PC-9 (cell line): ENCODE data around the gene PHF21A. TPM values are rescaled to one million over a fixed set of nuclear protein-coding genes. Genes with fewer than 3 reads are reported as not detected.

Source experiments
- BruUV-seq: library from RNA; stranded (reverse); fragments of 400-500 nt; replicated peaks from 2 replicates; lab custom pipeline; 2021; lab: Mats Ljungman, UMichigan
- CTCF ChIA-PET: fragments of 300-600 bp; sonication (Branson Sonifier 250); formaldehyde crosslinking; loops from one replicate; lab custom pipeline; 2022; ENCODE audit warnings: antibody characterized with exemption; lab: Charles Lee
- POLR2A ChIA-PET: fragments of 300-600 bp; sonication (Branson Sonifier 250); formaldehyde crosslinking; loops from one replicate; lab custom pipeline; 2022; ENCODE audit warnings: antibody characterized with exemption; ENCODE audit not compliant: unreplicated experiment; lab: Charles Lee
- DNase-seq, 2 experiments: peaks; one replicate each; pipeline versions ENCODE4 v3.0.0 to v3.0.0-alpha.2; 2015 to 2022; ENCODE audit warnings: mixed read lengths in 1 of 2
- H2AFZ ChIP-seq: fragments of 200-600 bp; sonication (generic); 2 replicates; pipeline ENCODE4 v1.8.1; 2017; ENCODE audit warnings: antibody characterized with exemption
- H3F3A ChIP-seq: fragments of 200-600 bp; sonication (generic); 2 replicates; pipeline ENCODE4 v1.8.1; 2017; ENCODE audit warnings: antibody characterized with exemption, mild to moderate bottlenecking, low read depth; ENCODE audit not compliant: insufficient read depth
- H3K27ac ChIP-seq: fragments of 200-600 bp; sonication (generic); 2 replicates; pipeline ENCODE4 v1.6.1; 2016; ENCODE audit warnings: mixed run types
- H3K27me3 ChIP-seq: fragments of 200-600 bp; sonication (generic); 2 replicates; pipeline ENCODE4 v1.6.1; 2016; ENCODE audit warnings: low read depth, mixed run types; ENCODE audit not compliant: insufficient read depth
- H3K36me3 ChIP-seq: fragments of 200-600 bp; sonication (generic); 2 replicates; pipeline ENCODE4 v1.6.1; 2016; ENCODE audit warnings: low read depth, mixed run types
- H3K4me1 ChIP-seq: fragments of 200-600 bp; sonication (generic); replicated peaks from 2 replicates; pipeline ENCODE4 v1.6.1; 2016; ENCODE audit warnings: mixed run types; ENCODE audit not compliant: insufficient read depth
- H3K4me2 ChIP-seq: fragments of 200-600 bp; sonication (generic); 2 replicates; pipeline ENCODE4 v1.6.1; 2017; ENCODE audit warnings: mixed run types
- H3K4me3 ChIP-seq: fragments of 200-600 bp; sonication (generic); 2 replicates; pipeline ENCODE4 v1.6.1; 2016; ENCODE audit warnings: mixed run types
- H3K79me2 ChIP-seq: fragments of 200-600 bp; sonication (generic); 2 replicates; pipeline ENCODE4 v1.6.1; 2017; ENCODE audit warnings: low read depth, mixed run types
- H3K9me2 ChIP-seq: fragments of 200-600 bp; sonication (generic); 2 replicates; pipeline ENCODE4 v1.8.1; 2017; ENCODE audit warnings: mild to moderate bottlenecking; ENCODE audit not compliant: insufficient read depth
- H3K9me3 ChIP-seq: fragments of 200-600 bp; sonication (generic); 2 replicates; pipeline ENCODE4 v1.8.1; 2016; ENCODE audit warnings: low read depth; ENCODE audit not compliant: insufficient read depth
- H4K20me1 ChIP-seq: fragments of 200-600 bp; sonication (generic); 2 replicates; pipeline ENCODE4 v1.8.1; 2017; ENCODE audit not compliant: insufficient read depth
- CTCF ChIP-seq: fragments of 200-600 bp; sonication (generic); conservative IDR thresholded peaks from 2 replicates; pipeline ENCODE4 v1.6.1; 2017; ENCODE audit warnings: mixed run types, antibody characterized with exemption, mild to moderate bottlenecking, moderate library complexity
- EZH2 ChIP-seq: fragments of 200-600 bp; sonication (generic); IDR thresholded peaks from 2 replicates; pipeline ENCODE4 v1.8.0; 2017; ENCODE audit warnings: antibody characterized with exemption, low read depth
- intact Hi-C: fragments of 100-400 bp; cut with micrococcal nuclease; formaldehyde crosslinking; loops from one replicate; pipeline ENCODE4 v1.10.0; 2022; ENCODE audit not compliant: unreplicated experiment
- total RNA-seq: library from RNA; stranded (reverse); gene quantifications from 2 replicates; pipeline ENCODE4 v1.2.3, GENCODE V29; 2021

PHF21A gene
- total RNA-seq, 1 experiment from 2014 or later, result 54.3 TPM

- DNase-seq, result no peak
- no peaks in the 10 kb centered on the region; the same call in 1 of the 2 replicates for H4K20me1 ChIP-seq
- no peak overlapping the region for H3K4me2 ChIP-seq
- intact Hi-C loops, result no loop called here
- H3K27ac ChIP-seq, result no peak overlapping the region
- no peaks in the 10 kb centered on the region for H3K9me2 ChIP-seq
- no peaks in the 10 kb centered on the region for H3K79me2 ChIP-seq
- no peaks in the 10 kb centered on the region for H3K4me1 ChIP-seq
- H3K9me3 ChIP-seq, result no peaks in the 10 kb centered on the region
- no peaks in the 10 kb centered on the region; the same call in 1 of the 2 replicates for H3K36me3 ChIP-seq
- TF ChIP-seq CTCF, result no peak
- ChIA-PET POLR2A (no interaction called here), CTCF (no interaction called here)
- no peak overlapping the region for H2AFZ ChIP-seq
- 0 out of 2 replicates have a peak, but pooled peaks cover 3% of the 10 kb centered on the region for H3F3A ChIP-seq
- no peak overlapping the region for H3K4me3 ChIP-seq
- no peaks in the 10 kb centered on the region for H3K27me3 ChIP-seq
- BruUV-seq, result no TSS peak
Measured at GRCh38 chr11:45948356-45948755, 172.9 kb downstream of the PHF21A start.

- Histone ChIP-seq H3F3A (0 out of 2 replicates have a peak, but pooled peaks cover 3% of the 10 kb centered on the region), H3K4me3 (no peak overlapping the region), H3K9me2 (no peaks in the 10 kb centered on the region), H3K4me1 (no peaks in the 10 kb centered on the region), H3K27ac (no peak overlapping the region), H3K4me2 (no peak overlapping the region), H2AFZ (no peak overlapping the region), H3K27me3 (no peaks in the 10 kb centered on the region), H3K36me3 (no peaks in the 10 kb centered on the region; the same call in 1 of the 2 replicates), H3K79me2 (no peaks in the 10 kb centered on the region), H4K20me1 (no peaks in the 10 kb centered on the region; the same call in 1 of the 2 replicates), H3K9me3 (no peaks in the 10 kb centered on the region)
- intact Hi-C loops, result no loop called here
- BruUV-seq, result no TSS peak
- TF ChIP-seq CTCF, result no peak
- TF ChIP-seq EZH2, result no peak
- DNase-seq, result no peak
- POLR2A ChIA-PET, result no interaction called here
- CTCF ChIA-PET, result no interaction called here
Measured at GRCh38 chr11:45947885-45948284, 173.4 kb downstream of the PHF21A start.

DNA sequence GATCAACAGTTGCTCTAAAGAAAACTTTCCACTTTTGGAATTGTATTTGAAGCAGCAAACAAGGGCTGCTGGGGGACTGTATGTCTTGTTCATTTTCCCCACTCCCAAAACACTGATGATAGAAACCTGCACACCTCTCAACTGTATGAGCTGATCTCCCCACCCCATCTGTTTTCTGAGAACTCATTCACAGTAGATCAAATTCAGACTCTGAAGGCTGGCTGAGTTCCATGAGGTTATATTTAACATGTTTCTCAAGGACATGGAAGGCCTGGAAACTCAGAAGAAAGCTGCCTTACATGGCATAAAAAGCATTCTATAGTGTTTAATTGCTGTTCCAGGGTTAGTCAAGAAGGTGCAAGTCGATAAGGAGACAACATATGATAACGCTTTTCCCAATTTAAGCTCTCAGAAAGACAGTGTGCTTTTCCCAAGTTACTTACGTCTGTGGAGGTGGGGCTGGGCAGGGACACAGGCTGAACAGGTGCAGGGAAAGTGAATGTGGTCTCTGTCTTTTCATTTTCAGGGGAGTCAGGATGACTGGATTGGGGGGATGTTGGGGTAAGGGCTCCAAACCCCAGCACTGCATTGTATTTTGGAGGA lies 175.8 kb downstream of the PHF21A start:
- ChIA-PET POLR2A (no interaction called here), CTCF (no interaction called here)
- no peaks in the 10 kb centered on the region for H3F3A ChIP-seq
- H4K20me1 ChIP-seq, result no peaks in the 10 kb centered on the region; the same call in 1 of the 2 replicates
- H2AFZ ChIP-seq, result no peak overlapping the region
- H3K36me3 ChIP-seq, result no peaks in the 10 kb centered on the region
- H3K4me3 ChIP-seq, result no peak overlapping the region
- no peak overlapping the region for H3K27ac ChIP-seq
- intact Hi-C loops, result no loop called here
- no TSS peak for BruUV-seq
- H3K4me1 ChIP-seq, result no peaks in the 10 kb centered on the region
- H3K9me2 ChIP-seq, result no peaks in the 10 kb centered on the region
- H3K4me2 ChIP-seq, result no peak overlapping the region
- H3K79me2 ChIP-seq, result no peaks in the 10 kb centered on the region
- H3K9me3 ChIP-seq, result no peaks in the 10 kb centered on the region
- no peak for DNase-seq
- TF ChIP-seq EZH2, result no peak
- no peak for TF ChIP-seq CTCF
- no peaks in the 10 kb centered on the region for H3K27me3 ChIP-seq
